ENCODE results near the gene RAD51. TPM values are rescaled to one million over a fixed set of nuclear protein-coding genes. Genes with fewer than 3 reads are reported as not detected.

RAD51 gene
- total RNA-seq, 1 experiment from 2014 or later = 22.5 TPM

- no peaks in the 10 kb centered on the region for H3K36me3 ChIP-seq (ENCODE audit: low read depth)
- TF ChIP-seq EZH2 (IDR thresholded peaks at IDR 0.05; ENCODE audit: low read depth) = no peak
- TF ChIP-seq CTCF (conservative IDR thresholded peaks at IDR 0.05) = no peak
- no peak overlapping the region for H3K27ac ChIP-seq
- peaks cover 3% of the 10 kb centered on the region; the same call in 1 of the 2 replicates for H3F3A ChIP-seq (ENCODE audit: insufficient read depth, low read depth)
- H3K4me3 ChIP-seq = no peak overlapping the region
- no peak for DNase-seq
- H3K9me3 ChIP-seq (ENCODE audit: insufficient read depth, low read depth) = no peaks in the 10 kb centered on the region
- no peak overlapping the region for H3K4me2 ChIP-seq
- H3K9me2 ChIP-seq (ENCODE audit: insufficient read depth) = no peaks in the 10 kb centered on the region
- POLR2A ChIA-PET (ENCODE audit: unreplicated experiment) = no interaction called here
- H2AFZ ChIP-seq = no peak overlapping the region
- no peaks in the 10 kb centered on the region for H3K27me3 ChIP-seq (ENCODE audit: insufficient read depth, low read depth)
- intact Hi-C loops (cut with micrococcal nuclease; ENCODE audit: unreplicated experiment) = no loop called here
- CTCF ChIA-PET = interaction anchor here (0.7 kb wide), 1 partner anchor 13 kb away, joined by 10 read pairs; no protein-coding TSS in a partner anchor
- no peaks in the 10 kb centered on the region for H3K4me1 ChIP-seq (replicated peaks; ENCODE audit: insufficient read depth)
- no TSS peak for BruUV-seq (replicated peaks)
- no peaks in the 10 kb centered on the region for H4K20me1 ChIP-seq (ENCODE audit: insufficient read depth)
- H3K79me2 ChIP-seq (ENCODE audit: low read depth) = no peaks in the 10 kb centered on the region
Measured at GRCh38 chr15:40722354-40722753, 27.4 kb downstream of the RAD51 start.

- H3K79me2 ChIP-seq (ENCODE audit: low read depth) = no peaks in the 10 kb centered on the region
- no peak overlapping the region for H2AFZ ChIP-seq
- H3K27ac ChIP-seq = no peak overlapping the region
- CTCF ChIA-PET = interaction anchor here (0.7 kb wide), 1 partner anchor 12 kb away, joined by 10 read pairs; no protein-coding TSS in a partner anchor
- intact Hi-C loops (cut with micrococcal nuclease; ENCODE audit: unreplicated experiment) = no loop called here
- H3K27me3 ChIP-seq (ENCODE audit: insufficient read depth, low read depth) = no peaks in the 10 kb centered on the region
- peaks cover 3% of the 10 kb centered on the region; the same call in 1 of the 2 replicates for H3F3A ChIP-seq (ENCODE audit: insufficient read depth, low read depth)
- no peak overlapping the region for H3K4me3 ChIP-seq
- POLR2A ChIA-PET (ENCODE audit: unreplicated experiment) = no interaction called here
- H3K9me3 ChIP-seq (ENCODE audit: insufficient read depth, low read depth) = no peaks in the 10 kb centered on the region
- no TSS peak for BruUV-seq (replicated peaks)
- H3K36me3 ChIP-seq (ENCODE audit: low read depth) = no peaks in the 10 kb centered on the region
- DNase-seq = no peak
- H3K4me1 ChIP-seq (replicated peaks; ENCODE audit: insufficient read depth) = no peaks in the 10 kb centered on the region
- H3K9me2 ChIP-seq (ENCODE audit: insufficient read depth) = no peaks in the 10 kb centered on the region
- no peaks in the 10 kb centered on the region for H4K20me1 ChIP-seq (ENCODE audit: insufficient read depth)
- H3K4me2 ChIP-seq = no peak overlapping the region
- no peak for TF ChIP-seq CTCF (conservative IDR thresholded peaks at IDR 0.05)
- TF ChIP-seq EZH2 (IDR thresholded peaks at IDR 0.05; ENCODE audit: low read depth) = no peak
Measured at GRCh38 chr15:40722934-40723333, 28.0 kb downstream of the RAD51 start.

GRCh38 chr15:40723919-40724318 is 28.9 kb downstream of the RAD51 start:
- Histone ChIP-seq H3K79me2 (ENCODE audit: low read depth) (no peaks in the 10 kb centered on the region), H3K4me1 (replicated peaks; ENCODE audit: insufficient read depth) (no peaks in the 10 kb centered on the region), H3K27me3 (ENCODE audit: insufficient read depth, low read depth) (no peaks in the 10 kb centered on the region), H2AFZ (no peak overlapping the region), H3K4me3 (no peak overlapping the region), H3K36me3 (ENCODE audit: low read depth) (no peaks in the 10 kb centered on the region), H3F3A (ENCODE audit: insufficient read depth, low read depth) (peaks cover 3% of the 10 kb centered on the region; the same call in 1 of the 2 replicates), H3K9me2 (ENCODE audit: insufficient read depth) (no peaks in the 10 kb centered on the region), H3K4me2 (no peak overlapping the region), H3K9me3 (ENCODE audit: insufficient read depth, low read depth) (no peaks in the 10 kb centered on the region), H4K20me1 (ENCODE audit: insufficient read depth) (no peaks in the 10 kb centered on the region), H3K27ac (no peak overlapping the region)
- no peak for DNase-seq
- no peak for TF ChIP-seq EZH2 (IDR thresholded peaks at IDR 0.05; ENCODE audit: low read depth)
- TF ChIP-seq CTCF (conservative IDR thresholded peaks at IDR 0.05) = no peak
- BruUV-seq (replicated peaks) = no TSS peak
- POLR2A ChIA-PET (ENCODE audit: unreplicated experiment) = no interaction called here
- CTCF ChIA-PET = no interaction called here
- intact Hi-C loops (cut with micrococcal nuclease; ENCODE audit: unreplicated experiment) = no loop called here

Measured in PC-9 (cell line).